ENCODE measurements around the gene HSPB1. TPM values are rescaled to one million over a fixed set of nuclear protein-coding genes. Genes with fewer than 3 reads are reported as not detected.
"Not testable (repeated sequence)": the region's sequence is repeated elsewhere in the genome, so short reads cannot be mapped to it uniquely, and the experiment has no call there.

Gene HSPB1
- total and polyA plus RNA-seq, 9 donors = 188 to 2,022 (median 1,473) TPM

DNA sequence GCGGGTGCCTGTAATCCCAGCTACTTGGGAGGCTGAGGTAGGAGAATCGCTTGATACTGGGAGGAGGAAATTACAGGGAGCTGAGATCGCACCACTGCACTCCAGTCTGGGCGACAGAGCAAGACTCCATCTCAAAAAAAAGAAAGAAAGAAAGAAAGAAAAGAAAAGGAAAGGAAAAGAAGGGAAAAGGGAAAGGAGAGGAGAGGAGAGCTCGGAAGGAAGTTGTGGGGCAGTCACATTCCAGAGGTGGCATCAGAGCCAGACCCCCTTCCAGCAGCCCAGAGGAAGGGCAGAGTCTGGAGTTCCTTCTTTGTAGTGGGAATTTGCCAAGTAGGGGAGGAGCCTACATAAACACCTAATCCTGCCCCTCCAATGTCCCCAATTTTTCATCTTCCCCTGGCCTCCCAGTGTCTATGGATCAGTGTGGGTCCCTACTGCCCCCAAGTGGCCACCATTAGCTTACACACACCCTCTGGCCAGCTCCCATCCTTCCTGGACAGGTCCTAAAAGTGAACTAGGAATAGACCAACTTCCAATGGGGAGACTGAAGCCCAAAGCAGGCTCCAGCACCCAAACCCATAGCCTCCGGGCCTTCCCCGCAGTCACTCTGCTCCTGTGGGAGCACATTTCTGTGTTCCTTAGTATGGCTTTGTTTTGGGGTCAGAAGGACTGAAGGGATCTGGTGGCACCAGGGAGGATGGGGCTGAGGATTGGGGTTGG lies 39.6 kb upstream of the HSPB1 start:
- DNase-seq = peak; percentile 45
- Histone ChIP-seq H3K27ac (ENCODE audit: low read length) (no peak overlapping the region), H3K36me3 (ENCODE audit: control insufficient read depth, insufficient read depth, low read length) (no peaks in the 10 kb centered on the region), H3K4me3 (ENCODE audit: low read length) (no peak overlapping the region), H3K9me3 (replicated peaks; ENCODE audit: control insufficient read depth, low read depth, low read length) (no peaks in the 10 kb centered on the region), H3K4me1 (ENCODE audit: control insufficient read depth, insufficient read depth, low read length) (peaks cover 8% of the 10 kb centered on the region), H3K27me3 (ENCODE audit: control insufficient read depth, insufficient read depth, low read length) (peaks cover 64% of the 10 kb centered on the region)
- WGBS (ENCODE audit: insufficient coverage) = 100% methylated on average over 1 of the region's 7 CpGs

DNA sequence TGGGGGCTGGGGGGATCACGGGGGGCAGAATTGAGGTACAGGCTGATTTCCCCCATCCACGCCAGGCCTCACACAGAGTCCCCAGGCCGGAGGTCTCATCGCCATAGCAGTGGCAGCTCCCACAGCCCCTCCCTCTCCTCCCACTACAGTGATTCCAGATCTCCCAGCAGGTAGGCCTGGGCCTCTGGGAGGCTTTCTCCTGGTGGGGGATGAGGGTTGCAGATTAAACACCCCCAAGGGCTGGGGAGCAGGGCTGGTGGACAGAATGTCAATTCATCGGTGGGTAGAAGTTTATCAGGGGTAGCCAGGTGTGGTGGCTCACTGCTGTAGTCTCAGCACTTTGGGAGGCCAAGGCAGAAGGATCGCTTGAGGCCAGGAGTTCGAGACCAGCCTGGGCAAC lies 37.2 kb upstream of the HSPB1 start:
- Histone ChIP-seq H3K4me1 (ENCODE audit: control insufficient read depth, insufficient read depth, low read length) (peaks cover 6% of the 10 kb centered on the region), H3K27ac (ENCODE audit: low read length) (no peak overlapping the region), H3K36me3 (ENCODE audit: control insufficient read depth, insufficient read depth, low read length) (no peaks in the 10 kb centered on the region), H3K9me3 (replicated peaks; ENCODE audit: control insufficient read depth, low read depth, low read length) (no peaks in the 10 kb centered on the region), H3K27me3 (ENCODE audit: control insufficient read depth, insufficient read depth, low read length) (peaks cover 62% of the 10 kb centered on the region), H3K4me3 (ENCODE audit: low read length) (no peak overlapping the region)
- WGBS (ENCODE audit: insufficient coverage) = 60% methylated on average over 1 of the region's 7 CpGs
- no peak for DNase-seq

DNA sequence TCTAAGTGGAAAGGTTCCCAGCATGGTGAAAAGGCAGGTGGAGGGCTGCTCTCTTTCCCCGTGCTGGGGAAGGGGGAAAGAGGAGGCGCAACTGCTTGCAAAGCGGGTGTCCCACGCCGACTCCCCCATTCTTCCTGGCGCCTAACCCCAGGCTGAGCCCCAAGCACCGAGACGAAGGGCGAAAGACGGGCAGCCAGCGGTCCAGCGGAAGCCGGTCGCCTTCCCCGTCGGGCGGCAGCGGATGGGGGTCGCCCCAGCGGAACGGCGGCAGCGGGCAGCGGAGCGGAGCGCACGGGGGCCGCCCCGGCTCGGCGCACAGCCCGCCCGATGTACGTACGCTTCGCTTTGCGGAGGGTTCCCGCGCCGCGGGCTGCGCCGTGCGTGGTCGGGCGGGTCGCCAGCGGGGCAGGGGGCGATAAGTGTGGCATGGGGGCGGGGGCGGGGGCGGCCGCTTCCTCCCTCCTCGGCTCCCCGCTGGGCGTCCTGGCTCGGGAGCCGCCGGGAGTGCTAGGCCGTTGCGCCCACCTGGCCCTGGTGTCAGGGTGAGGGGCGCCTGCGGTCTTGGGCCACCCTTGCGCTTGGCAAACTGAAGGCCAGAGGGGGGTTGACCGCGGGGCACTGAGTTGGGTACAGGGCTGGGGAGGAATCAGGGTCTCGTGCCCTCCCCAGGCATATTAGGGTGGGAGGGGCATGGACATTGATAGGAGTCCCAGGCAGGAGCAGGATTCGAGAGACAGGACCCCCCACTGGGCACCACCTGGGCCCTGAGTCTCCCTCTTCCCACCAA lies 35.2 kb upstream of the HSPB1 start:
- under 1% methylated on average over 57 of the region's 68 CpGs for WGBS (ENCODE audit: insufficient coverage)
- no peaks in the 10 kb centered on the region for H3K9me3 ChIP-seq (replicated peaks; ENCODE audit: control insufficient read depth, low read depth, low read length)
- no peak overlapping the region for H3K27ac ChIP-seq (ENCODE audit: low read length)
- H3K4me3 ChIP-seq (ENCODE audit: low read length) = no peak overlapping the region
- no peak for DNase-seq
- peaks cover 6% of the 10 kb centered on the region for H3K4me1 ChIP-seq (ENCODE audit: control insufficient read depth, insufficient read depth, low read length)
- H3K36me3 ChIP-seq (ENCODE audit: control insufficient read depth, insufficient read depth, low read length) = no peaks in the 10 kb centered on the region
- H3K27me3 ChIP-seq (ENCODE audit: control insufficient read depth, insufficient read depth, low read length) = peaks cover 60% of the 10 kb centered on the region

DNA sequence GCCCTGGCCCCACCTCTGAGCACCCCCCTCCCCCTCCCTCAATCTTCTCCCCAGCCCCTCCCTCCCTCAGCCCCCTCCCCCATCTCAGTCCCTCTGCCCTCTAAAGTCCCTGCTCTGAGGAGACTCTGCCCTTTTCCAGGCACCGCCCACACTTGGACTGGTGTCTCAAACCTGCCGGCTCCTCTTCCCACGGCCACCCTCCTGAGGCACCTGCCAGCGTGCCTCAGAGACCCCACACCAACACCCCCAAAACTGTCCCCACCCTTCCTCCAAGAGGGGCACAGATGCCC lies 34.6 kb upstream of the HSPB1 start:
- no peaks in the 10 kb centered on the region for H3K36me3 ChIP-seq (ENCODE audit: control insufficient read depth, insufficient read depth, low read length)
- peaks cover 63% of the 10 kb centered on the region for H3K27me3 ChIP-seq (ENCODE audit: control insufficient read depth, insufficient read depth, low read length)
- H3K9me3 ChIP-seq (replicated peaks; ENCODE audit: control insufficient read depth, low read depth, low read length) = no peaks in the 10 kb centered on the region
- 10% methylated on average over 4 of the region's 4 CpGs for WGBS (ENCODE audit: insufficient coverage)
- no peak for DNase-seq
- H3K4me1 ChIP-seq (ENCODE audit: control insufficient read depth, insufficient read depth, low read length) = peaks cover 6% of the 10 kb centered on the region
- H3K4me3 ChIP-seq (ENCODE audit: low read length) = no peak overlapping the region
- no peak overlapping the region for H3K27ac ChIP-seq (ENCODE audit: low read length)

DNA sequence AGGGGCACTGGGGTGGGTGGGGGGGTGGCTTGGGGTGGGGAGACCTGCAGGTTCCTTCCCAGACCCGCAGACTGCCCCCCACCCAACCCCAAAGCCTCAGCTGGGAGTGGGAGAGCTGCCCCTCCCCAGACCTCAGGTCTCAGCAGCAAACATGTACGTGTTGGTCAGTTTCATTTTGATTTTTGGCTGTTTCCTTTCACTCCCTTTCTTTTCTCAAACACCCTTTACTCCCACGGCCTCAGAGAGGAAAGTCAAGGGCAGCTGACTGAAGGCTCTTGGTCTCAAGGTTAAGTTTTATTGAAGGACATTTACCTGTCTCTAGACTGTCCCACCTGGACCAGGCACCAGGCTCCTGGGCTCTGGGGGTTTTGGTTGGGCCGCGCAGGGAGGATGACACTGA lies 34.1 kb upstream of the HSPB1 start:
- Histone ChIP-seq H3K4me1 (ENCODE audit: control insufficient read depth, insufficient read depth, low read length) (peaks cover 6% of the 10 kb centered on the region), H3K27ac (ENCODE audit: low read length) (no peak overlapping the region), H3K9me3 (replicated peaks; ENCODE audit: control insufficient read depth, low read depth, low read length) (no peaks in the 10 kb centered on the region), H3K4me3 (ENCODE audit: low read length) (no peak overlapping the region), H3K36me3 (ENCODE audit: control insufficient read depth, insufficient read depth, low read length) (no peaks in the 10 kb centered on the region), H3K27me3 (ENCODE audit: control insufficient read depth, insufficient read depth, low read length) (peaks cover 63% of the 10 kb centered on the region)
- no peak for DNase-seq
- WGBS (ENCODE audit: insufficient coverage) = no CpG with 5 or more reads among the region's 5 CpGs

DNA sequence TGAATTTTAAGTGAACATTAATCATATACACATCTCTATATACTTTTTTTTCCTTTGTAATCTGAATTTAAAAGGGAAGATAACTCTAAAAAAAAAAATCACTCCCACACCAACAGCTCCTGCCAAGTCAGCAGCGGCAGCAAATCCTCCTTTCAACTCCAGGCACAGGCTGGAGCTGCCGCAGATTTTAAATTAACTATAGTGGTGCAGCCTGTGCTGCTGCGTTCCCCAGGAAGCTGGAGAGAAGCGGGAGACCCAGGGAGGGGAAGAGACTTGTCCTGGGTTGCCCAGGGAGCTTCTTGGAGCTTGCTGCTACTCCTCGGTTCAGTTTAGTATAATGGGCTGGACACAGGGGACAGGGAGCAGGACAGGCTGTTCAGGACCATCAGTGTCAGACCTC lies 32.6 kb upstream of the HSPB1 start:
- no peak overlapping the region for H3K27ac ChIP-seq (ENCODE audit: low read length)
- 5% methylated on average over 3 of the region's 5 CpGs for WGBS (ENCODE audit: insufficient coverage)
- peaks cover 6% of the 10 kb centered on the region for H3K4me1 ChIP-seq (ENCODE audit: control insufficient read depth, insufficient read depth, low read length)
- no peaks in the 10 kb centered on the region for H3K36me3 ChIP-seq (ENCODE audit: control insufficient read depth, insufficient read depth, low read length)
- no peak for DNase-seq
- H3K4me3 ChIP-seq (ENCODE audit: low read length) = no peak overlapping the region
- H3K9me3 ChIP-seq (replicated peaks; ENCODE audit: control insufficient read depth, low read depth, low read length) = no peaks in the 10 kb centered on the region
- peaks cover 73% of the 10 kb centered on the region for H3K27me3 ChIP-seq (ENCODE audit: control insufficient read depth, insufficient read depth, low read length)

DNA sequence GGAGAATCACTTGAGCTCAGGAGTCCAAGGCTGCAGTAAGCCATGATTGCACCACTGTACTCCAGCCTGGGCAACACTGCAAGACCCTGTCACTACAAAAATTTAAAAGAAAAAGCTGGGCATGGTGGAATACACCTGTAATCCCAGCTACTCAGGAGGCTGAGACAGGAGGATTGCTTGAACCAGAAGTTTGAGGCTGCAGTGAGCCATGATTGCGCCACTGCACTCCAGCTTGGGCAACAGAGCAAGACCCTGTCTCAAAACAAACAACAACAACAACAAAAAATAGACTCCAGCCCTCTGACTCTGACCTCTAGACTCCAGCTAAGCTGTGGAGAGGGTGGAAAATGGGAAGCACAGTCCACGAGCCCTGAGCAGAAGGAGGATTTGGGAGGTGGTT lies 31.1 kb upstream of the HSPB1 start:
- not testable (repeated sequence) for H3K4me3 ChIP-seq (ENCODE audit: low read length); H3K9me3 ChIP-seq (replicated peaks; ENCODE audit: control insufficient read depth, low read depth, low read length); H3K27ac ChIP-seq (ENCODE audit: low read length); H3K4me1 ChIP-seq (ENCODE audit: control insufficient read depth, insufficient read depth, low read length); H3K36me3 ChIP-seq (ENCODE audit: control insufficient read depth, insufficient read depth, low read length); DNase-seq
- peaks cover 78% of the 10 kb centered on the region for H3K27me3 ChIP-seq (ENCODE audit: control insufficient read depth, insufficient read depth, low read length)
- no CpG with 5 or more reads among the region's 2 CpGs for whole genome bisulfite sequencing (ENCODE audit: insufficient coverage)

DNA sequence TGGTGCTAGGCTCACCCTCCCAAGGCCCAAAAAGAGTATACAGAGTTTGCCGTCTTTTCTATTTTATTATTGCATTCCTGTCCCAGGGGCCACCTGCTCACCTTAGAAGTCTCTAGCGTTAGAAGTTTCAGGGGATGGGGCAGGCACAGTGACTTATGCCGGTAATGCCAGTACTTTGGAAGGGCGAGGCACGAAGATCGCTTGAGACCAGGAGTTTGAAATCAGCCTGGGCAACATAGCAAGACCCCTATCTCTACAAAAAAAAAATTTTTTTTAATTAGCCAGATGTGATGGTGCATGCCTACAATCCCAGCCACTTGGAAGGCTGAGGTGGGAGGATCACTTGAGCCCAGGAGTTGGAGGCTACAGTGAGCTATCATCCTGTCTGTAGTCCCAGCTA lies 30.3 kb upstream of the HSPB1 start:
- Histone ChIP-seq H3K4me3 (ENCODE audit: low read length) (no peak overlapping the region), H3K9me3 (replicated peaks; ENCODE audit: control insufficient read depth, low read depth, low read length) (no peaks in the 10 kb centered on the region), H3K4me1 (ENCODE audit: control insufficient read depth, insufficient read depth, low read length) (peaks cover 3% of the 10 kb centered on the region), H3K27ac (ENCODE audit: low read length) (no peak overlapping the region), H3K27me3 (ENCODE audit: control insufficient read depth, insufficient read depth, low read length) (peaks cover 79% of the 10 kb centered on the region), H3K36me3 (ENCODE audit: control insufficient read depth, insufficient read depth, low read length) (no peaks in the 10 kb centered on the region)
- DNase-seq = no peak
- WGBS (ENCODE audit: insufficient coverage) = 75% methylated on average over 2 of the region's 6 CpGs

DNA sequence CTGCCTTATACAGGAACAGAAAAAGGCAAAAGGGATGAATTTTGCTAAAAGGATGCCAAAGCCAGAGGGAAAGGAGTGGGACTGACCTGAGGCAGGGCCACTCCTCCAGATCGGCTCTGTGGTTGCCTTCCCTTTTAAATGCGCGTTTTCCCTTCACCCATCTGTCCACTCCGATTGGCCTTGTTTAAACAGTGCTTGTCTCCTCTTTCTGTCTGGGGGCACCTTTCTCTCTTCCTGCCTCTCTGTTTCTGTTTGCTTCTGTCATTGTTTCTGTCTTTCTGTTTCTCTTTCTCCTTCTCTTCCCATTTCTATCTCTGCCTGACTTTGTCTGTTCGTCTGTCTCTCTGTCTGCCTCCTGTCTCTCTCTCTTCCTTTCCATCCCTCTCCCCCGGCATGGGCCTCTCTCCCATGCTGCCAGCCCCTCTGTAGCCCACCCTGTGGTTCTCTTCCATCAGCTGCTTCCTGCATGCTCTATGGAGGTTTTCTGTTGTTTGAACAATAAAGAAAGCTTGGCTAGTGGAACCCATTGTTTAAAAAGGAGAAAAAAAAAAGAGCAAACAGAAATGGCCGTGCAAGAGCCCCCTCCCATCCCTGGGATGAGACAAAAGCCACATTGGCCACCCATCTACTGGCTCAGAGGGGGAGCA lies 29.5 kb upstream of the HSPB1 start:
- Histone ChIP-seq H3K4me1 (ENCODE audit: control insufficient read depth, insufficient read depth, low read length) (no peaks in the 10 kb centered on the region), H3K36me3 (ENCODE audit: control insufficient read depth, insufficient read depth, low read length) (no peaks in the 10 kb centered on the region), H3K4me3 (ENCODE audit: low read length) (no peak overlapping the region), H3K27ac (ENCODE audit: low read length) (no peak overlapping the region), H3K9me3 (replicated peaks; ENCODE audit: control insufficient read depth, low read depth, low read length) (no peaks in the 10 kb centered on the region), H3K27me3 (ENCODE audit: control insufficient read depth, insufficient read depth, low read length) (peaks cover 77% of the 10 kb centered on the region)
- 5% methylated on average over 5 of the region's 7 CpGs for WGBS (ENCODE audit: insufficient coverage)
- DNase-seq = no peak

DNA sequence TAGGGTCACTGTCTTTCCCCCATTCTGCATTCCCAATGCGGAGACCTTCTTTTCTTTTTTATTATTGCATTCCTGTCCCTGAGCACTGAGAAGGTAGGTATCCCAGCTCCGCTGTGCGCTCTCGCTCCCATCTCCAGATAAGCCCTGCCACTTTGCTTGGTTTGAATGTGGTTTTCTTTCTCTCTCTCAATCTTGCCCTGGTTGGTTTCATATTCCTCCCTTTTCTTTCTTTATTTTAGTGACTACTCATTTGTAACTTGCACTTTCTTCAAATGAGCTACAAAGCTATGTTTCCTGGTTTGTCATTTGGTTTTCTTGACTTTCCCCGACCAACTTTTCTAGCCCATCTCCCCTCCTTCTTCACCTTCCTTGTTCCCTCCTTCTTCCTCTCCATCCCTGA lies 29.0 kb upstream of the HSPB1 start:
- no peak for DNase-seq
- Histone ChIP-seq H3K27me3 (ENCODE audit: control insufficient read depth, insufficient read depth, low read length) (peaks cover 76% of the 10 kb centered on the region), H3K27ac (ENCODE audit: low read length) (no peak overlapping the region), H3K36me3 (ENCODE audit: control insufficient read depth, insufficient read depth, low read length) (no peaks in the 10 kb centered on the region), H3K9me3 (replicated peaks; ENCODE audit: control insufficient read depth, low read depth, low read length) (no peaks in the 10 kb centered on the region), H3K4me3 (ENCODE audit: low read length) (no peak overlapping the region), H3K4me1 (ENCODE audit: control insufficient read depth, insufficient read depth, low read length) (no peaks in the 10 kb centered on the region)
- WGBS (ENCODE audit: insufficient coverage) = 45% methylated on average over 2 of the region's 5 CpGs
